ENCODE results near the gene TMEM114. TPM values are rescaled to one million over a fixed set of nuclear protein-coding genes. Genes with fewer than 3 reads are reported as not detected.

The TMEM114 gene
- total RNA-seq, 2 donors from 2014 or later, result not detected

DNA sequence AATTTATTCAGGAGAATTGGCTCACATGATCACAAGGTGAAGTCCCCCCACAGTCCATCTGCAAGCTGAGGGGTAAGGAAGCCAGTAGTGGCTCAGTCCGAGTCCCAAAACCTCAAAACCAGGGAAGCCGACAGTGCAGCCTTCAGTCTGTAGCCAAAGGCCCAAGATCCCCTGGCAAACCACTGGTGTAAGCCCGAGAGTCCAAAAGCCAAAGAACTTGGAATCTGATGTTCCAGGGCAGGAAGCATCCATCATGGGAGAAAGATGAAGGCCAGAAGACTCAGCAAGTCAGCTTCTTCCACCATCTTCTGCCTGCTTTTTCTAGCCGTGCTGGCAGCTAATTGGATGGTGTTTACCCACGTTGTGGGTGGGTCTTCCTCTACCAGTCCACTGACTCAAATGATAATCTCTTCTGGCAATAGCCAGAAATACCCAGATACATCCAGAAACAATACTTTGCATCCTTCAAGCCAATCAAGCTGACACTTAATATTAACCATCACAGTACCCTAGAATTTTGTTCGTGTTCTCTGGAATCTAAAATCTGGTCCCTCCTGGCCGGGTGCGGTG lies 40.4 kb downstream of the TMEM114 start:
- DNase-seq (no peak), ATAC-seq (no peak)
- H3K27ac ChIP-seq, result no peak overlapping the region
- H3K36me3 ChIP-seq (replicated peaks in 1 of 2; ENCODE audit: insufficient read depth in 1 of 2, low read depth in 2 of 2), result no peaks in the 10 kb centered on the region
- intact Hi-C loops (cut with DNase I), result no loop called here
- no peaks in the 10 kb centered on the region for H3K9me3 ChIP-seq
- no peaks in the 10 kb centered on the region for H3K27me3 ChIP-seq
- H3K4me3 ChIP-seq, result no peak overlapping the region
- TF ChIP-seq, protein P1, sequence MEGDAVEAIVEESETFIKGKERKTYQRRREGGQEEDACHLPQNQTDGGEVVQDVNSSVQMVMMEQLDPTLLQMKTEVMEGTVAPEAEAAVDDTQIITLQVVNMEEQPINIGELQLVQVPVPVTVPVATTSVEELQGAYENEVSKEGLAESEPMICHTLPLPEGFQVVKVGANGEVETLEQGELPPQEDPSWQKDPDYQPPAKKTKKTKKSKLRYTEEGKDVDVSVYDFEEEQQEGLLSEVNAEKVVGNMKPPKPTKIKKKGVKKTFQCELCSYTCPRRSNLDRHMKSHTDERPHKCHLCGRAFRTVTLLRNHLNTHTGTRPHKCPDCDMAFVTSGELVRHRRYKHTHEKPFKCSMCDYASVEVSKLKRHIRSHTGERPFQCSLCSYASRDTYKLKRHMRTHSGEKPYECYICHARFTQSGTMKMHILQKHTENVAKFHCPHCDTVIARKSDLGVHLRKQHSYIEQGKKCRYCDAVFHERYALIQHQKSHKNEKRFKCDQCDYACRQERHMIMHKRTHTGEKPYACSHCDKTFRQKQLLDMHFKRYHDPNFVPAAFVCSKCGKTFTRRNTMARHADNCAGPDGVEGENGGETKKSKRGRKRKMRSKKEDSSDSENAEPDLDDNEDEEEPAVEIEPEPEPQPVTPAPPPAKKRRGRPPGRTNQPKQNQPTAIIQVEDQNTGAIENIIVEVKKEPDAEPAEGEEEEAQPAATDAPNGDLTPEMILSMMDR (IDR thresholded peaks at IDR 0.05), result no peak
- TF ChIP-seq POLR2A (IDR thresholded peaks at IDR 0.05), result no peak
- peaks cover 16% of the 10 kb centered on the region for H3K4me1 ChIP-seq
- 84 to 90% methylated on average over 8 of the region's 8 CpGs for WGBS, 2 donors

DNA sequence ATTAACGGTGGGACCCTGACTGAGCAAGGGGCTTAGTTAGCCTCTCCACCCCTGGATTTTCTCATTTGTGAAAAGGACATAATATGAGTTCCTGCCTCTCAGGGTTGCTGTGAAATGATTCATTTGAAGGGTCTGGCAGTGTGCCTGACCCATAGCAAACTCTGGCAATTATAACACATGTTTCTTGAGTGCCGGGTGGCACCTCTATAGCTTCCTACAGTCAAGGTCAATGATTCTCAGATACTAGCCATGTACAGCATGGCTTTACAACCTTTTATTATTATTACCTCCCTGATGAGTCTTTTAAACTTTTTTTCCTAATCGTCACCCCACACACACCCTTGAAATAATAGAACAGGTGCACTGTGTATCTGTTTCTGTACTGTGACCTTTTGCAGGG lies 42.1 kb downstream of the TMEM114 start:
- peak; percentile 41 to 72 (median 68) for DNase-seq
- WGBS, 2 donors, result 24 to 26% methylated on average over 3 of the region's 3 CpGs

DNA sequence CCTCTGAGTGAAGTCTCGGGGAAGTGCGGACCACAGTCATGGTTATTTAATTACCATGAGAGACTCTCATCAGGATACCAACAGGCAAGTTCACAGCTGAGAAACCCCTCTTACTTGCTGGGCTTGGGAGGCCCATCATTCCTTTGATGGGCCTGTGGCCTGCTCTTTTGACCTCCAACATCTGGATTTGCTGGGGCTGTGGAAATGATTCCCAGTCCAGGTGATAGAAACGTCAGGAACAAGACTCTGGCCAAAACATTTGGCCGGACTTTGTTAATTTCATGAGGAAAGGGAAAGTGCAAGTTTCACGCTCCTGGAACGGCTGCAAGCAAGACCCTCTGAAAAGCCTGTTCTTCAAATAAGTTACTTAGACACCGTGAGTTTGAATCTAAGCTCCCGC lies 42.5 kb downstream of the TMEM114 start:
- Histone ChIP-seq H3K4me1 (peaks cover 17% of the 10 kb centered on the region), H3K27ac (peak overlapping the region in 1 of 4 donors; percentile 48), H3K4me3 (no peak overlapping the region), H3K9me3 (no peaks in the 10 kb centered on the region), H3K27me3 (no peaks in the 10 kb centered on the region), H3K36me3 (replicated peaks in 1 of 2; ENCODE audit: insufficient read depth in 1 of 2, low read depth in 2 of 2) (no peaks in the 10 kb centered on the region)
- intact Hi-C loops (cut with DNase I), result no loop called here
- no peak for ATAC-seq
- 68 to 80% methylated on average over 7 to 8 of the region's 8 CpGs for WGBS, 2 donors
- no peak for TF ChIP-seq POLR2A (IDR thresholded peaks at IDR 0.05)
- TF ChIP-seq, protein P1 (IDR thresholded peaks at IDR 0.05), result no peak
- DNase-seq, result no peak

More for the DNA sequence above, 42.1 kb downstream of the TMEM114 start:
- Histone ChIP-seq H3K27me3 (no peaks in the 10 kb centered on the region), H3K4me3 (no peak overlapping the region), H3K36me3 (replicated peaks in 1 of 2; ENCODE audit: insufficient read depth in 1 of 2, low read depth in 2 of 2) (no peaks in the 10 kb centered on the region), H3K9me3 (no peaks in the 10 kb centered on the region), H3K4me1 (peaks cover 16% of the 10 kb centered on the region), H3K27ac (peak overlapping the region in 1 of 4 donors; percentile 48)
- peak; percentile 66 for ATAC-seq
- intact Hi-C loops (cut with DNase I), result no loop called here
- TF ChIP-seq, protein P1 (IDR thresholded peaks at IDR 0.05), result peak in 1 of 7 experiments; percentile 9
- no peak for TF ChIP-seq POLR2A (IDR thresholded peaks at IDR 0.05)

DNA sequence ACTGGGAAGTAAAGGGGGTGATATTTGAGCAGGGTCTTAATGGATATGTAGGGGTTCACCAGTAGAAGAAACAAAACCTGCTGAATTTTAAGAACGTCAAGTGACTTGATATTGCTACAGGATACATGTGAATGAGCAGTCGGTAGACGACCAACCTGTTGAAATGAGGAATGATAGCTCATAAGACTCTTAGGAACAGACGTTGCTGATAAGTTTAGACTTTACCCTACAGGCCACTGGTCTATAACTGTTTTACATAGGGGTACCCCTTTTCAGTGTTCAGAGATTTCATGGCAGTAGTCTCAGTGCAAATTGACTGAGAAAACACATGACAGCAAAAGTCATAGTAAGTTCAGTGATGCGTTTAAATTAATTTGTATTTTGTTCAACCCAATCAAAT lies 45.9 kb downstream of the TMEM114 start:
- 69 to 74% methylated on average over 5 of the region's 5 CpGs for WGBS, 2 donors
- TF ChIP-seq, protein P1 (IDR thresholded peaks at IDR 0.05), result no peak
- no peak for TF ChIP-seq POLR2A (IDR thresholded peaks at IDR 0.05)
- Histone ChIP-seq H3K27ac (no peak overlapping the region), H3K36me3 (replicated peaks in 1 of 2; ENCODE audit: insufficient read depth in 1 of 2, low read depth in 2 of 2) (no peaks in the 10 kb centered on the region), H3K4me3 (no peak overlapping the region), H3K27me3 (no peaks in the 10 kb centered on the region), H3K9me3 (no peaks in the 10 kb centered on the region), H3K4me1 (peaks cover 30% of the 10 kb centered on the region)
- no peak for DNase-seq
- ATAC-seq, result no peak
- intact Hi-C loops (cut with DNase I), result no loop called here

DNA sequence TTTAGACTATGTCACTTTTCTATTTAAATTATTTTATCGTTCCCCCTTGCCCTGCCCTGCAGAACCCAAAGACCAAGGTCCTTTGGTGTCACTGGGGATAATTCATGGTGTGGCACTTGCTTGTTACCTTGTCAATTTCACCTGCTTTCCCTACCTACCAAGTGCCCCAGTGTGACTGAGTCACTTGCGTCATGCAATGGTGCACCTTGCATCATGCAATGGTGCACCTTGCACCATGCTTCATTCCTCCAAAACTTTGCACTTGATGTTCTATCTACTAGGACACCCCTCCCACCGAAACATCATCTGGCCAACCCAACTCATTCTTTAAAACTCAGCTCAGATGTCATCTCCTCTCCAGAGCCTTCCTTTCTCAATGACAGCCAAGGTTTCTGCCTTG lies 47.1 kb downstream of the TMEM114 start:
- intact Hi-C loops (cut with DNase I), result no loop called here
- ATAC-seq (no peak), DNase-seq (no peak)
- Histone ChIP-seq H3K27ac (no peak overlapping the region), H3K4me1 (peaks cover 28% of the 10 kb centered on the region), H3K27me3 (no peaks in the 10 kb centered on the region), H3K36me3 (replicated peaks in 1 of 2; ENCODE audit: insufficient read depth in 1 of 2, low read depth in 2 of 2) (no peaks in the 10 kb centered on the region), H3K9me3 (no peaks in the 10 kb centered on the region), H3K4me3 (no peak overlapping the region)
- TF ChIP-seq, protein P1 (IDR thresholded peaks at IDR 0.05), result no peak
- TF ChIP-seq POLR2A (IDR thresholded peaks at IDR 0.05), result no peak
- WGBS, 2 donors, result 65 to 86% methylated on average over 3 of the region's 3 CpGs
